ENCODE data around the gene NEO1. TPM values are rescaled to one million over a fixed set of nuclear protein-coding genes. Genes with fewer than 3 reads are reported as not detected.

The NEO1 gene
- total RNA-seq, 2 donors from 2014 or later = 14.4 to 15.9 TPM

- H3K9me3 ChIP-seq = no peaks in the 10 kb centered on the region
- H3K27me3 ChIP-seq = no peaks in the 10 kb centered on the region
- H3K4me1 ChIP-seq = peaks cover 0 to 14% of the 10 kb centered on the region in 2 donors
- DNase-seq (ENCODE audit: low spot score) = no peak
- no peak overlapping the region for H3K27ac ChIP-seq
- no peak for TF ChIP-seq CTCF (IDR thresholded peaks at IDR 0.05)
- no peaks in the 10 kb centered on the region for H3K36me3 ChIP-seq
- no peak overlapping the region for H3K4me3 ChIP-seq
Measured at GRCh38 chr15:73349191-73349590, 296.9 kb downstream of the NEO1 start.

GRCh38 chr15:73352082-73352481 is 299.8 kb downstream of the NEO1 start:
- peak overlapping the region in 1 of 2 donors; percentile 25 for H3K27ac ChIP-seq
- H3K4me3 ChIP-seq = no peak overlapping the region
- H3K27me3 ChIP-seq = no peaks in the 10 kb centered on the region
- no peak for DNase-seq (ENCODE audit: low spot score)
- no peaks in the 10 kb centered on the region for H3K9me3 ChIP-seq
- H3K36me3 ChIP-seq = no peaks in the 10 kb centered on the region
- TF ChIP-seq CTCF (IDR thresholded peaks at IDR 0.05) = no peak
- peaks cover 0 to 6% of the 10 kb centered on the region in 2 donors for H3K4me1 ChIP-seq

- Histone ChIP-seq H3K27me3 (no peaks in the 10 kb centered on the region), H3K27ac (no peak overlapping the region)
- no peak for DNase-seq (ENCODE audit: low spot score)
Measured at GRCh38 chr15:73353734-73354133, 301.5 kb downstream of the NEO1 start.

GRCh38 chr15:73354241-73354640 is 302.0 kb downstream of the NEO1 start:
- no peak for TF ChIP-seq CTCF (IDR thresholded peaks at IDR 0.05)
- Histone ChIP-seq H3K9me3 (no peaks in the 10 kb centered on the region), H3K27ac (no peak overlapping the region), H3K36me3 (no peaks in the 10 kb centered on the region), H3K4me3 (no peak overlapping the region), H3K27me3 (no peaks in the 10 kb centered on the region), H3K4me1 (peaks cover 0 to 6% of the 10 kb centered on the region in 2 donors)
- DNase-seq (ENCODE audit: low spot score) = no peak

More at GRCh38 chr15:73353734-73354133, 301.5 kb downstream of the NEO1 start:
- Histone ChIP-seq H3K4me1 (peaks cover 0 to 6% of the 10 kb centered on the region in 2 donors), H3K9me3 (no peaks in the 10 kb centered on the region), H3K36me3 (no peaks in the 10 kb centered on the region), H3K4me3 (no peak overlapping the region)
- no peak for TF ChIP-seq CTCF (IDR thresholded peaks at IDR 0.05)

Data from right atrium auricular region (tissue), 2 donors.